Transverse colon (tissue), 4 donors: ENCODE results near the gene SLC22A23.

Experiments used
- EP300 ChIP-seq: sonication (generic); formaldehyde crosslinking; IDR thresholded peaks from one replicate; pipeline ENCODE4 v1.6.1; 2017; ENCODE audit warnings: antibody characterized with exemption, low read depth
- POLR2A ChIP-seq: fragments of 450-650 bp; IDR thresholded peaks from one replicate; pipeline ENCODE4 v1.6.1; 2016; ENCODE audit warnings: antibody characterized with exemption, mild to moderate bottlenecking, moderate library complexity
- POLR2AphosphoS5 ChIP-seq, 3 donors: sonication (generic); formaldehyde crosslinking; IDR thresholded peaks; one replicate each; pipeline ENCODE4 v1.6.1; 2016; ENCODE audit warnings: antibody characterized with exemption in 3 of 3
- TF ChIP-seq, protein P1 (sequence below), 5 experiments: fragments of 200-600 bp in 3 of 5; fragments of 450-650 bp in 2 of 5; sonication (generic) in 3 of 5; IDR thresholded peaks; 1 replicate in 2 of 5; 2 replicates in 3 of 5; pipeline ENCODE4 v1.5.1; 2016 to 2017; ENCODE audit warnings: antibody characterized with exemption in 5 of 5, inconsistent platforms in 3 of 5, mild to moderate bottlenecking in 2 of 5, moderate library complexity in 1 of 5

DNA sequence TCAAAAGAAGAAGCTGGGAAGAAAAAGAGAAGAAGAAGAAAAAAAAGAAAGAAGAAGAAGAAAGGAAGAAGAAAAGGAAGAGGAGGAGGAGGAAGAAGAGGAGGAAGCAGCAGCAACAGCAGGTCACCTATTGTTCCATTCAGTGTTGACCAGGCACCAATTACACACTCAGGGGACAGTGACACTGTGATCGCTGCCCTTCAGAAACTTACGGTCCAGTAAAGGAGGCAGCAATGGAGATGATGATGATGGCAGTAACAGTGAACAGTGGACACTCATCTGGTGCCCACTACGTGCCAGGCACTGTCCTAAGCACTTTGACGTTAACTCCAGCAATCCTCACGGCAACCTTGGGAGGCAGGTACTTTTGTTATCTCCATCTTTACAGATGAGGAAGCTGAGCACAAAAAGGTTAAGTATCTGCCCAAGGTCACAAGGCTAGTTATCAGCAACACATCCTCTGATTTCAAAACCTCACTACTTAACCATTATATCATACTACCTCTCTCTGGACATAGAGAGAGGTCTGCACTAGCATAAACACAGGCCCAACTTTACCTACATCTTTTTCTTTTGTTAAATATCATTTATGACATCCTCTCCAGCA lies 83.2 kb downstream of the SLC22A23 start:
- TF ChIP-seq, protein P1, sequence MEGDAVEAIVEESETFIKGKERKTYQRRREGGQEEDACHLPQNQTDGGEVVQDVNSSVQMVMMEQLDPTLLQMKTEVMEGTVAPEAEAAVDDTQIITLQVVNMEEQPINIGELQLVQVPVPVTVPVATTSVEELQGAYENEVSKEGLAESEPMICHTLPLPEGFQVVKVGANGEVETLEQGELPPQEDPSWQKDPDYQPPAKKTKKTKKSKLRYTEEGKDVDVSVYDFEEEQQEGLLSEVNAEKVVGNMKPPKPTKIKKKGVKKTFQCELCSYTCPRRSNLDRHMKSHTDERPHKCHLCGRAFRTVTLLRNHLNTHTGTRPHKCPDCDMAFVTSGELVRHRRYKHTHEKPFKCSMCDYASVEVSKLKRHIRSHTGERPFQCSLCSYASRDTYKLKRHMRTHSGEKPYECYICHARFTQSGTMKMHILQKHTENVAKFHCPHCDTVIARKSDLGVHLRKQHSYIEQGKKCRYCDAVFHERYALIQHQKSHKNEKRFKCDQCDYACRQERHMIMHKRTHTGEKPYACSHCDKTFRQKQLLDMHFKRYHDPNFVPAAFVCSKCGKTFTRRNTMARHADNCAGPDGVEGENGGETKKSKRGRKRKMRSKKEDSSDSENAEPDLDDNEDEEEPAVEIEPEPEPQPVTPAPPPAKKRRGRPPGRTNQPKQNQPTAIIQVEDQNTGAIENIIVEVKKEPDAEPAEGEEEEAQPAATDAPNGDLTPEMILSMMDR (IDR thresholded peaks at IDR 0.05) = no peak
- no peak for TF ChIP-seq EP300
- no peak for TF ChIP-seq POLR2AphosphoS5 (IDR thresholded peaks at IDR 0.05)
- TF ChIP-seq POLR2A = no peak
